NT2/D1 (cell line): ENCODE measurements around the gene KTN1.

ENCODE experiments used
- SUZ12 ChIP-seq: IDR thresholded peaks from 2 replicates; pipeline ENCODE4 v1.6.1; 2011; ENCODE audit not compliant: insufficient read length, insufficient read depth; ENCODE audit errors: extremely low read depth
- YY1 ChIP-seq: IDR thresholded peaks from 2 replicates; pipeline ENCODE4 v1.6.1; 2011; ENCODE audit not compliant: insufficient read length, insufficient read depth
- ZNF274 ChIP-seq: IDR thresholded peaks from 2 replicates; pipeline ENCODE4 v1.6.1; 2011; ENCODE audit warnings: mild to moderate bottlenecking, low read depth, low read length

DNA sequence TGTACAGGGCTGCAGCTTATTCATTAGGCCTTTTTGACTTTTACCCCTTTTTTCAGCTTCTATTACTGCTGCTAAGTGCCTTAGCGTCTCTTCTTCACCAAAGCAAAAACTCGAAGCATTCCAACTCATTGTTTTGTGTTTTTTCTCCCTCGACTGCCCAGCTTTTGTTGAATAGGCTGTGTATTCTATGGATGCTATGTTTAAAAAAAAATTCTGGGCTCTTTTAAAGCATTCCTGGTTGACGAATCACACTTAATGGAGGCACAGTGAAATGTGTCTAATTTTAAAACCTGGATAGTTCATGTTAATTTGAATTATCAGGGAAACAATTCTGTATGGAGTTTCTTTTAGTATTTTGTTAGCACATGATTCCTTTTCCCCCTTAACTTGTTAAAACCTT is 29.7 kb downstream of the KTN1 start:
- TF ChIP-seq YY1 (no peak), SUZ12 (no peak), ZNF274 (no peak)
